Measurements from ENCODE around the gene TCF4. TPM values are rescaled to one million over a fixed set of nuclear protein-coding genes. Genes with fewer than 3 reads are reported as not detected.

Gene TCF4
- total RNA-seq, 1 experiment from 2014 or later, result 55.8 TPM

GRCh38 chr18:55310863-55311262, 277.1 kb downstream of the TCF4 start:
- H3K36me3 ChIP-seq, result no peaks in the 10 kb centered on the region
- H3K4me1 ChIP-seq (replicated peaks), result peaks cover 16% of the 10 kb centered on the region
- H3K4me3 ChIP-seq, result no peak overlapping the region
- no peak overlapping the region for H3K27ac ChIP-seq
- DNase-seq (ENCODE audit: low read depth in 1 of 2, low spot score in 2 of 2), result no peak
- H3K27me3 ChIP-seq (replicated peaks), result no peaks in the 10 kb centered on the region
- no peaks in the 10 kb centered on the region for H3K9me3 ChIP-seq (replicated peaks)

- Histone ChIP-seq H3K36me3 (no peaks in the 10 kb centered on the region), H3K27ac (no peak overlapping the region), H3K27me3 (replicated peaks) (no peaks in the 10 kb centered on the region), H3K9me3 (replicated peaks) (no peaks in the 10 kb centered on the region), H3K4me1 (replicated peaks) (peaks cover 16% of the 10 kb centered on the region), H3K4me3 (no peak overlapping the region)
- no peak for DNase-seq (ENCODE audit: low read depth in 1 of 2, low spot score in 2 of 2)
Measured at GRCh38 chr18:55310044-55310676, 277.8 kb downstream of the TCF4 start.

- Histone ChIP-seq H3K27me3 (replicated peaks) (no peaks in the 10 kb centered on the region), H3K4me3 (no peak overlapping the region), H3K9me3 (replicated peaks) (no peaks in the 10 kb centered on the region), H3K4me1 (replicated peaks) (peaks cover 12% of the 10 kb centered on the region), H3K36me3 (no peaks in the 10 kb centered on the region), H3K27ac (no peak overlapping the region)
- DNase-seq (ENCODE audit: low read depth in 1 of 2, low spot score in 2 of 2), result no peak
Measured at GRCh38 chr18:55309249-55309648, 278.7 kb downstream of the TCF4 start.

GRCh38 chr18:55307505-55307904, 280.5 kb downstream of the TCF4 start:
- no peak overlapping the region for H3K4me3 ChIP-seq
- H3K4me1 ChIP-seq (replicated peaks), result no peaks in the 10 kb centered on the region
- no peaks in the 10 kb centered on the region for H3K36me3 ChIP-seq
- H3K27ac ChIP-seq, result no peak overlapping the region
- no peaks in the 10 kb centered on the region for H3K27me3 ChIP-seq (replicated peaks)
- no peak for DNase-seq (ENCODE audit: low read depth in 1 of 2, low spot score in 2 of 2)
- H3K9me3 ChIP-seq (replicated peaks), result no peaks in the 10 kb centered on the region

- Histone ChIP-seq H3K27me3 (replicated peaks) (no peaks in the 10 kb centered on the region), H3K9me3 (replicated peaks) (no peaks in the 10 kb centered on the region), H3K4me3 (no peak overlapping the region), H3K4me1 (replicated peaks) (no peaks in the 10 kb centered on the region), H3K27ac (no peak overlapping the region), H3K36me3 (no peaks in the 10 kb centered on the region)
- no peak for DNase-seq (ENCODE audit: low read depth in 1 of 2, low spot score in 2 of 2)
Measured at GRCh38 chr18:55306359-55307024, 281.5 kb downstream of the TCF4 start.

GRCh38 chr18:55302167-55302833, 285.7 kb downstream of the TCF4 start:
- Histone ChIP-seq H3K36me3 (no peaks in the 10 kb centered on the region), H3K27me3 (replicated peaks) (no peaks in the 10 kb centered on the region), H3K9me3 (replicated peaks) (no peaks in the 10 kb centered on the region), H3K4me1 (replicated peaks) (0 out of 2 replicates have a peak, but pooled peaks cover 8% of the 10 kb centered on the region), H3K4me3 (no peak overlapping the region), H3K27ac (no peak overlapping the region)
- no peak for DNase-seq (ENCODE audit: low read depth in 1 of 2, low spot score in 2 of 2)

GRCh38 chr18:55301824-55302166, 286.2 kb downstream of the TCF4 start:
- Histone ChIP-seq H3K9me3 (replicated peaks) (no peaks in the 10 kb centered on the region), H3K4me1 (replicated peaks) (0 out of 2 replicates have a peak, but pooled peaks cover 8% of the 10 kb centered on the region), H3K27me3 (replicated peaks) (no peaks in the 10 kb centered on the region), H3K4me3 (no peak overlapping the region), H3K36me3 (no peaks in the 10 kb centered on the region), H3K27ac (no peak overlapping the region)
- no peak for DNase-seq (ENCODE audit: low read depth in 1 of 2, low spot score in 2 of 2)

GRCh38 chr18:55300936-55301531, 287.0 kb downstream of the TCF4 start:
- Histone ChIP-seq H3K4me1 (replicated peaks) (0 out of 2 replicates have a peak, but pooled peaks cover 8% of the 10 kb centered on the region), H3K36me3 (no peaks in the 10 kb centered on the region), H3K27me3 (replicated peaks) (no peaks in the 10 kb centered on the region), H3K9me3 (replicated peaks) (no peaks in the 10 kb centered on the region), H3K27ac (no peak overlapping the region), H3K4me3 (no peak overlapping the region)
- no peak for DNase-seq (ENCODE audit: low read depth in 1 of 2, low spot score in 2 of 2)

GRCh38 chr18:55300421-55300935, 287.5 kb downstream of the TCF4 start:
- H3K9me3 ChIP-seq (replicated peaks), result no peaks in the 10 kb centered on the region
- DNase-seq (ENCODE audit: low read depth in 1 of 2, low spot score in 2 of 2), result no peak
- 0 out of 2 replicates have a peak, but pooled peaks cover 8% of the 10 kb centered on the region for H3K4me1 ChIP-seq (replicated peaks)
- no peak overlapping the region for H3K4me3 ChIP-seq
- no peak overlapping the region for H3K27ac ChIP-seq
- H3K36me3 ChIP-seq, result no peaks in the 10 kb centered on the region
- H3K27me3 ChIP-seq (replicated peaks), result no peaks in the 10 kb centered on the region

- Histone ChIP-seq H3K9me3 (replicated peaks) (no peaks in the 10 kb centered on the region), H3K27me3 (replicated peaks) (no peaks in the 10 kb centered on the region), H3K4me3 (no peak overlapping the region), H3K4me1 (replicated peaks) (0 out of 2 replicates have a peak, but pooled peaks cover 8% of the 10 kb centered on the region), H3K27ac (no peak overlapping the region), H3K36me3 (no peaks in the 10 kb centered on the region)
- no peak for DNase-seq (ENCODE audit: low read depth in 1 of 2, low spot score in 2 of 2)
Measured at GRCh38 chr18:55296778-55297177, 291.2 kb downstream of the TCF4 start.

- H3K4me1 ChIP-seq (replicated peaks), result peaks cover 10% of the 10 kb centered on the region
- H3K4me3 ChIP-seq, result no peak overlapping the region
- no peaks in the 10 kb centered on the region for H3K9me3 ChIP-seq (replicated peaks)
- H3K27me3 ChIP-seq (replicated peaks), result no peaks in the 10 kb centered on the region
- no peak for DNase-seq (ENCODE audit: low read depth in 1 of 2, low spot score in 2 of 2)
- no peaks in the 10 kb centered on the region for H3K36me3 ChIP-seq
- H3K27ac ChIP-seq, result no peak overlapping the region
Measured at GRCh38 chr18:55296115-55296514, 291.9 kb downstream of the TCF4 start.

- Histone ChIP-seq H3K9me3 (replicated peaks) (no peaks in the 10 kb centered on the region), H3K36me3 (no peaks in the 10 kb centered on the region), H3K27me3 (replicated peaks) (no peaks in the 10 kb centered on the region), H3K4me1 (replicated peaks) (peaks cover 9% of the 10 kb centered on the region), H3K27ac (no peak overlapping the region), H3K4me3 (no peak overlapping the region)
- DNase-seq (ENCODE audit: low read depth in 1 of 2, low spot score in 2 of 2), result no peak
Measured at GRCh38 chr18:55290898-55291297, 297.1 kb downstream of the TCF4 start.

- Histone ChIP-seq H3K27ac (no peak overlapping the region), H3K9me3 (replicated peaks) (no peaks in the 10 kb centered on the region), H3K27me3 (replicated peaks) (no peaks in the 10 kb centered on the region), H3K4me1 (replicated peaks) (peaks cover 9% of the 10 kb centered on the region), H3K4me3 (no peak overlapping the region), H3K36me3 (no peaks in the 10 kb centered on the region)
- no peak for DNase-seq (ENCODE audit: low read depth in 1 of 2, low spot score in 2 of 2)
Measured at GRCh38 chr18:55289775-55290174, 298.2 kb downstream of the TCF4 start.

GRCh38 chr18:55289048-55289447, 298.9 kb downstream of the TCF4 start:
- Histone ChIP-seq H3K4me1 (replicated peaks) (peaks cover 9% of the 10 kb centered on the region), H3K4me3 (no peak overlapping the region), H3K27me3 (replicated peaks) (no peaks in the 10 kb centered on the region), H3K36me3 (no peaks in the 10 kb centered on the region), H3K9me3 (replicated peaks) (no peaks in the 10 kb centered on the region), H3K27ac (no peak overlapping the region)
- DNase-seq (ENCODE audit: low read depth in 1 of 2, low spot score in 2 of 2), result no peak
